GM18507 (cell line): ENCODE results near the gene CHRNA4.

Experiments
- DNase-seq: peaks from one replicate; pipeline ENCODE4 v3.0.0; 2011; ENCODE audit warnings: low read depth; ENCODE audit not compliant: insufficient read length; ENCODE audit errors: extremely low spot score
- FAIRE-seq: peaks from 2 replicates; lab custom pipeline; 2011; peaks lifted over from hg19 to GRCh38; lab: Jason Lieb, UNC

Gene CHRNA4

DNA sequence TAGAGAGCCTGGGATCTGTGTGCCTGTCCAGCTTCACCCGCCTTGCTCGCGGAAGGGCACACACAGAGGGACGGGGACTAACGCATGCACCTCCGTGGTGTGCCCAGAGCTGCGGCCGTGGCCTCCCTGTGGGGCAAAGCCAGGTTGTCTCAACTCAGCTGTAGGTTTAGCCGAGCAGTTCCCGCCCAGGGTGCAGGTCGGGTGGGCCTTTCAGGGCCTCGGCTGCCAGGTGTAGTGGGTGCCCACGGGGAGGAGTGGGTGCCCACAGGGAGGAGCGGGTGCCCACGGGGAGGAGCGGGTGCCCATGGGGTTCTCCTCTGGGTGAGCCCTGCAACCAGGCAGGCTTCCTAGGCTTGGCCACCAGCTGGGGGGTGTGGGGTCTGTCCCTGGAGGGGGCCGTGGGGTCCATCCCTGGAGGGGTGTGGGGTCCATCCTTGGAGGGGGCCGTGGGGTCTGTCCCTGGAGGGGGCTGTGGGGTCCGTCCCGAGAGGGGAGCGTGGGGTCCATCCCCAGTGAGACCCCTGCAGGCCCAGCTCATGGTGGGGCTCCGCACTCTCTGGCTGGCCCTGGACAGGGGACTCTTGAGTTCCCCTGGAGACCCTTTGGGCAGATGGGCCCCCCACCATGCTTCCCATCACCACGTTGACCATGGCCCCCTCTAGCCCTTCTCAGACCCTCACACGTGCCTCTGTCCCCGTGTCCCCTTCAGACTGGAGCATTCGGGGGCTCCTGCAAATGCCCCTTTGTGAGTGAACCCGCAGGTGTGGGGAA, 37.8 kb upstream of the CHRNA4 start:
- DNase-seq (no peak), FAIRE-seq (no peak)

GRCh38 chr20:63397946-63398450, 36.8 kb upstream of the CHRNA4 start:
- FAIRE-seq = no peak
- DNase-seq = no peak

DNA sequence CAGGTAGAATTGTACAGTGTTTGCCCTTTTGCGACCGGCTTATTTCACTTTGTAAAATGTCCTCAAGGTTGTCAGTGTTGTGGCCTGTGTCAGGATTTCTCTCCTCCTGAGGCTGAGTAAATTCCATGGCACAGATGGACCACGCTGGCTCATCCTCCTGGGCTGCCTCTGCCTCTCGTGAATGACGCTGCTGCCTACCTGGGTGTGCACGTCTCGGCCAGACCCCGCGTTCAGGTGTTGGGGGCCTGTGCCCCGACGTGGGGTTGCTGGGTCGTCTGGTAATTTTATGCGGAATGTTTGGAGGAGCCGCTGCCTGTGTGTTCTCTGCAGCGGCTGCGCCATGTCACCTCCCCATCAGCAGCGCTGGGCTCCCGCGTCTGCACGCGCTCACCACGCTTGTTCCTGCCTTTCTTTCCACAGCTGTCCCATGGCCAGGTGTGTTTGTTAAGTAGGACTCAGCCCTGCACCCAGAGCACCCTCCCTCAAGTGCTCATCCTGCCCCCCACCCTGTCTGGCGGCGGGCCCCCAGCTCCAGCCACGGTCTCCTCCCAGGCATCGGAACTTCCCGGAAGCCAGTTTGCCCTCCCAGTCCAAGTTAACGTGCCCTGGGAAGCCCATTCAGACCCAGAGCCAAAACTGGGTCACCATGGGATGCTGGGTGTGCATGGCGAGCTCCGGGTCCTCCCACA, 36.1 kb upstream of the CHRNA4 start:
- DNase-seq (no peak), FAIRE-seq (no peak)

DNA sequence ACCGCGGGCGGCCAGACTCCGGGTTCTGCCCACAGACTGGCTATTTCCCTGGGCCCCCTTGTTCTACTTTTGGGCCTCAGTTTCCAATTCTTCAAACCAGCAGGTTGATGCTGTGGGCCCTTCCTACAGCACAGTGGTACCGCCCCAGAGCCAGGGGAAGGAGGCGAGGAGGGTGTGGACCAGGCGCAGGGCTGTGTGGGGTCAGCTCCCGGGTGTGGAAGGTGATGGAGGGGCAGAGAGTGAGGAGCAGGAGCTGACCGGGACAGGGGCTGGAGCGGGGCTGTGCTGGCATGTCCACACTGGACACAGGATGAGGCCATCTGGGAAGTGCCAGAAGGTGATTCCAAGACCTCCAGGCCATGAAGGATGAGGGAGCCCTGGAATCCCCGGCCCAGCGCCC, 35.2 kb upstream of the CHRNA4 start:
- no peak for FAIRE-seq
- DNase-seq = no peak

GRCh38 chr20:63395723-63396122, 34.6 kb upstream of the CHRNA4 start:
- FAIRE-seq = no peak
- no peak for DNase-seq

- DNase-seq (no peak), FAIRE-seq (no peak)
These were observed 33.8 kb upstream of the CHRNA4 start for GRCh38 chr20:63394920-63395455.

- DNase-seq (no peak), FAIRE-seq (no peak)
These were observed 33.1 kb upstream of the CHRNA4 start for GRCh38 chr20:63394069-63394919.

- DNase-seq (no peak), FAIRE-seq (no peak)
These were observed 32.4 kb upstream of the CHRNA4 start for GRCh38 chr20:63393566-63393965.

DNA sequence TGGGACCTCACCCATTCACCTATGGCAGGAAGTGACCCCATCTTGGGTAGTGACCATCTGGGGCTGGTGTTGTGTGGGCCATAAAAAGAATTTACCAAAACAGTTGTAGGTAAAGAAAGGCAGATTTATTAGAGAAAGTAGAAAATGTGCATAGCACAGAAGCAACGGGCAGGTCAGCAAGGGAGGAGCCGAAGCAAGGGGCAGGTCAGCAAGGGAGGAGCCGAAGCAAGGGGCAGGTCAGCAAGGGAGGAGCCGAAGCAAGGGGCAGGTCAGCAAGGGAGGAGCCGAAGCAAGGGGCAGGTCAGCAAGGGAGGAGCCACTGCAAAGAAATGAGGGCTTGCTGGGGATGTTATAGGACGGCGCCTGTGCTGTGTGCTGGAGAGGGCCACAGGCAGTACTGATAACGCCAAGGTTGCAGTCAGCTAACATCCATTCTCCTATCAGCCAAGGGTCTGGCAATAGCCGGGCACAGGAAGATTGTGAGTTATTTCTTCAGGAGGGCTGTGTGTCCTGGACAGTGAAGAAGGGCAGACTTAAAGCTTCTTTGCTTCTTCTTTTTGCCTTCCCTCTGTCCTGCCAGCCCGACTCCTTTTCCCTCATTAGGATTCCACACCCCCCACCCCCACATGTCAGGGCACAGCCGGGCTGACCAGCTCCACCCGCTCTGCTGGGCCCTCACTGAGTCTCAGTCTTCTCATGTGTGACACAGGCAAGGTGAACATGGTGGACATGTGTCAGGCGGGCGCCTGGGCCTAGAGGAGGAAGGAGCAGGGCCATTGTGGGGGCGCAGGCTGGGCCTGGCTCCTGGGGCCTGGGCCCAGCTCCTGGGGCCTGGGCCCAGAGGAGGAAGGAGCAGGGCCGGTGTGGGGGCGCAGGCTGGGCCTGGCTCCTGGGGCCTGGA, 31.6 kb upstream of the CHRNA4 start:
- no peak for FAIRE-seq

DNA sequence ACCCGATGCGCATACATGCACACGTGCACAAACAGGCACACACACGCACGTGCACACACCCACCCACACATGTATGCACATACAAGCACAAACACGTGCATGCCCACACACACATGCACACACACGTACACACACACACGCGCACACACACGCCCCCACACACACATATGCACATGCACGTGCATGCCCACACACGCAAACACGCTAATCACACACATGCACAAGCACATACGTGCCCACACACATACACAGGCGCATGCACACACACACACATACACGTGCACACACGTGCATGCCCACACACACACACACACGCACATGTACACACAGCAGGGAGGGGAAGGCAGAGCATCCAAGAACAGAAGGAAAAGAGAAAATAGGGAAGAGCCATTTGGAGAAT, 26.8 kb upstream of the CHRNA4 start:
- DNase-seq = no peak
- no peak for FAIRE-seq

More for the DNA sequence above, 31.6 kb upstream of the CHRNA4 start:
- DNase-seq = no peak

- FAIRE-seq (no peak), DNase-seq (no peak)
These were observed 26.2 kb upstream of the CHRNA4 start for GRCh38 chr20:63387393-63387792.

DNA sequence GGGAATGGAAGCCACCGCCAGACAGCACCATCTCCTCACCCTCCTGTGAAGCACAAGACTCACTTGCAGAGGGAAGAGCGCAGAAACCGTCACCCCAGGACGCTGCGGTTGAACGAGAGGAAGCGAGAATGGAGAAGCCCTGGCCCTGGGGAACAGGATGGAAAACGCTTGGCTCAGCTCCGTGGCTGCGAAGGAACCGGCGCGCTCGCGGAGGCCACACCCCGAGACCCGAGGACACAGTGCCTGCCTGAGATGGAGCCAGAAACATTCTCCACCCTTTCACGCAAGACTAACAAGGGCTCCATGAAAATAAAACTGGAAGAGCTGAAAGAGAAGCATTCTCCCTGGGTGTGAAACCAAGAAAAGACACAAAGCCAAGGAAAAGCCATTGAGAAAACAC, 25.3 kb upstream of the CHRNA4 start:
- DNase-seq (no peak), FAIRE-seq (no peak)

GRCh38 chr20:63385819-63386218, 24.7 kb upstream of the CHRNA4 start:
- FAIRE-seq = no peak

DNA sequence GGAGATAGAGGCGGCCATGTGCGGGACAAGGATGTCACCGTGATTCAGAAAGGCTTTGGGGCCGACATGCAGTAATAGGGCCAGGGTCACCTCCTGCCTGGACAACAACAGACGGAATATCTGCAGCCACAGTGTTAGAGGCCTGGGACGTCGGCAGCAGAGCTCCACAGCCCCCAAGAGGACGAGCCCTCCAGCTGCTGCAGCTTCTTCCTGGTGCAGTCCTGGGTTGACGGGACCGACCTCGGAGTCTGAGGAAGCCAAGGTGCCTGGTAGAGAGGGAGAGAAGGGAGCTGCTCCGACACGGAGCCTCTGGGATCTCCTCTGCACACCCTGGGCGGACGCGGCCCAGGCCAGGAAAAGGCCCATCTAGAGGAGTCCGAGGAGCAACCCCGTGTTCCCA, 23.2 kb upstream of the CHRNA4 start:
- FAIRE-seq (no peak), DNase-seq (no peak)

More at GRCh38 chr20:63385819-63386218, 24.7 kb upstream of the CHRNA4 start:
- DNase-seq = no peak

GRCh38 chr20:63383556-63383955, 22.4 kb upstream of the CHRNA4 start:
- FAIRE-seq (no peak), DNase-seq (no peak)

GRCh38 chr20:63382551-63383300, 21.6 kb upstream of the CHRNA4 start:
- no peak for FAIRE-seq
- DNase-seq = no peak

- FAIRE-seq = no peak
- DNase-seq = peak; percentile 47
These were observed 20.8 kb upstream of the CHRNA4 start for GRCh38 chr20:63381781-63382431.
